ENCODE results near the gene MTERF2. TPM values are rescaled to one million over a fixed set of nuclear protein-coding genes. Genes with fewer than 3 reads are reported as not detected.

MTERF2 gene
- total RNA-seq, 2 experiments from 2014 or later, result 6.1 to 7.6 TPM

DNA sequence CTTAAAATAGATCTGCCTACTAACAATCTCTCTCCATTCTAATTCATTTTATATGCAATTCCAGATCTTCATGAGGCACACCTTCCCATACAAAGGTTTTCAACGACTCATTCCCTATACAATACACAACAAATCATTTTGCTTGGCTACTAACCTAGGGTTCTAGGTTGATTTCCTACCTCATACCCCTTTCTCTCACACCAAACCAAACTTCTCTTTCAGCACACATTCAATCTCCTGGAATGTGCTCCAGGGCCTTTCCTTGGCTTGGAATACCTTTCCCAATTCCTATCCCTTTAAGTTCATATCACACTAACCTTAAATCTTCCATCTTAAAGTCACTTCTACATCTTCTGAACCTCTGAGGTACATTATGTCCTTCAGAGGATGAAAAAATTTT lies 38.7 kb upstream of the MTERF2 start:
- Mint-ChIP-seq H3K4me1 (ENCODE audit: low read depth) (peaks cover 59% of the 10 kb centered on the region), H3K36me3 (ENCODE audit: low read depth) (peaks cover 8% of the 10 kb centered on the region), H3K27me3 (no peaks in the 10 kb centered on the region), H3K9me3 (no peaks in the 10 kb centered on the region), H3K4me3 (no peak overlapping the region), H3K27ac (peak overlapping the region; percentile 10)
- intact Hi-C loops (cut with DNase I, micrococcal nuclease), result loop anchor here in 1 of 2 experiments (5.0 kb wide), 2 partner anchors 42 to 67 kb away; partner anchors contain the start of gene CRY1
- Histone ChIP-seq H3K9me3 (ENCODE audit: control insufficient read depth in 1 of 2, insufficient read depth in 1 of 2, low read length in 2 of 2) (no peaks in the 10 kb centered on the region), H3K27ac (ENCODE audit: low read depth in 1 of 2, low read length in 2 of 2) (peak overlapping the region in 1 of 2 donors; percentile 2), H3K4me1 (ENCODE audit: insufficient read depth, low read length) (peaks cover 10% of the 10 kb centered on the region), H3K4me3 (ENCODE audit: low read length) (no peak overlapping the region), H3K27me3 (ENCODE audit: control insufficient read depth in 1 of 2, insufficient read depth in 2 of 2, low read length in 2 of 2) (no peaks in the 10 kb centered on the region), H3K36me3 (ENCODE audit: insufficient read depth, low read length) (peaks cover 2% of the 10 kb centered on the region)
- ChIA-PET POLR2A (no interaction called here), CTCF (no interaction called here)
- TF ChIP-seq, protein P1, sequence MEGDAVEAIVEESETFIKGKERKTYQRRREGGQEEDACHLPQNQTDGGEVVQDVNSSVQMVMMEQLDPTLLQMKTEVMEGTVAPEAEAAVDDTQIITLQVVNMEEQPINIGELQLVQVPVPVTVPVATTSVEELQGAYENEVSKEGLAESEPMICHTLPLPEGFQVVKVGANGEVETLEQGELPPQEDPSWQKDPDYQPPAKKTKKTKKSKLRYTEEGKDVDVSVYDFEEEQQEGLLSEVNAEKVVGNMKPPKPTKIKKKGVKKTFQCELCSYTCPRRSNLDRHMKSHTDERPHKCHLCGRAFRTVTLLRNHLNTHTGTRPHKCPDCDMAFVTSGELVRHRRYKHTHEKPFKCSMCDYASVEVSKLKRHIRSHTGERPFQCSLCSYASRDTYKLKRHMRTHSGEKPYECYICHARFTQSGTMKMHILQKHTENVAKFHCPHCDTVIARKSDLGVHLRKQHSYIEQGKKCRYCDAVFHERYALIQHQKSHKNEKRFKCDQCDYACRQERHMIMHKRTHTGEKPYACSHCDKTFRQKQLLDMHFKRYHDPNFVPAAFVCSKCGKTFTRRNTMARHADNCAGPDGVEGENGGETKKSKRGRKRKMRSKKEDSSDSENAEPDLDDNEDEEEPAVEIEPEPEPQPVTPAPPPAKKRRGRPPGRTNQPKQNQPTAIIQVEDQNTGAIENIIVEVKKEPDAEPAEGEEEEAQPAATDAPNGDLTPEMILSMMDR (IDR thresholded peaks at IDR 0.05), result no peak
- no peak for DNase-seq
- no peak for ATAC-seq (ENCODE audit: poor library complexity)

- TF ChIP-seq, protein P1 (IDR thresholded peaks at IDR 0.05), result no peak
- peaks cover 12% of the 10 kb centered on the region for H3K4me1 Mint-ChIP-seq (ENCODE audit: low read depth)
- Histone ChIP-seq H3K4me3 (ENCODE audit: low read length) (no peak overlapping the region), H3K9me3 (ENCODE audit: control insufficient read depth in 1 of 2, insufficient read depth in 1 of 2, low read length in 2 of 2) (no peaks in the 10 kb centered on the region), H3K4me1 (ENCODE audit: insufficient read depth, low read length) (no peaks in the 10 kb centered on the region), H3K36me3 (ENCODE audit: insufficient read depth, low read length) (peaks cover 2% of the 10 kb centered on the region), H3K27me3 (ENCODE audit: control insufficient read depth in 1 of 2, insufficient read depth in 2 of 2, low read length in 2 of 2) (no peaks in the 10 kb centered on the region), H3K27ac (ENCODE audit: low read depth in 1 of 2, low read length in 2 of 2) (no peak overlapping the region)
- no peaks in the 10 kb centered on the region for H3K9me3 Mint-ChIP-seq
- no peak for DNase-seq
- intact Hi-C loops (cut with DNase I, micrococcal nuclease), result loop anchor here in 1 of 2 experiments (5.0 kb wide), 1 partner anchor 48 kb away; no protein-coding TSS in a partner anchor
- peaks cover 39% of the 10 kb centered on the region for H3K36me3 Mint-ChIP-seq (ENCODE audit: low read depth)
- no peak for ATAC-seq (ENCODE audit: poor library complexity)
- no peaks in the 10 kb centered on the region for H3K27me3 Mint-ChIP-seq
- ChIA-PET CTCF (interaction anchor here (1.0 kb wide), 1 partner anchor 33 kb away, joined by 3 read pairs; the partner anchor contains the start of gene MTERF2), POLR2A (no interaction called here)
- H3K27ac Mint-ChIP-seq, result no peak overlapping the region
- H3K4me3 Mint-ChIP-seq, result no peak overlapping the region
Measured at GRCh38 chr12:107019546-107019945, 32.6 kb upstream of the MTERF2 start.

DNA sequence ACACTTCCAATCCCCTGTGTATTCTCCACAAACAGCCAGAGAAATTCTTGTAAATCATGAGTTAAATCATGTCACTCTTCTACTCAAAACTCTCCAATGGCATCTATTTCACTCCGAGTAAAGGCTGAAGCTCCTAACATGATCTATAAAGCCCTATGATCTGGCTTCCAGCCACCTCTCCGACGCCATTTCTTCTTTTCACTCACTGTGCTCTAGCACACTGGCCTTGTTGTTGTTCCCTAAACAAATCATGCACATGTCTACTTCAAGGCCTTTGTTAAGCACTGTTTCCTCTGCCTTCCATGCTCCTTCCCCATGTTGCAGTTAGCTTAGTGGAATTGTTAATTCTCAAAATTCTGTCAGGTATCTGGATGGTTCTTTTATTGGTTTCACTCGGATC lies 30.1 kb upstream of the MTERF2 start:
- no peak overlapping the region for H3K27ac Mint-ChIP-seq
- Histone ChIP-seq H3K4me3 (ENCODE audit: low read length) (no peak overlapping the region), H3K4me1 (ENCODE audit: insufficient read depth, low read length) (no peaks in the 10 kb centered on the region), H3K27ac (ENCODE audit: low read depth in 1 of 2, low read length in 2 of 2) (no peak overlapping the region), H3K9me3 (ENCODE audit: control insufficient read depth in 1 of 2, insufficient read depth in 1 of 2, low read length in 2 of 2) (no peaks in the 10 kb centered on the region), H3K27me3 (ENCODE audit: control insufficient read depth in 1 of 2, insufficient read depth in 2 of 2, low read length in 2 of 2) (no peaks in the 10 kb centered on the region), H3K36me3 (ENCODE audit: insufficient read depth, low read length) (peaks cover 2% of the 10 kb centered on the region)
- H3K27me3 Mint-ChIP-seq, result no peaks in the 10 kb centered on the region
- no peaks in the 10 kb centered on the region for H3K4me1 Mint-ChIP-seq (ENCODE audit: low read depth)
- H3K36me3 Mint-ChIP-seq (ENCODE audit: low read depth), result peaks cover 59% of the 10 kb centered on the region
- intact Hi-C loops (cut with DNase I, micrococcal nuclease), result loop anchor here in 1 of 2 experiments (5.0 kb wide), 1 partner anchor 50 kb away; no protein-coding TSS in a partner anchor
- TF ChIP-seq, protein P1 (IDR thresholded peaks at IDR 0.05), result no peak
- POLR2A ChIA-PET, result no interaction called here
- DNase-seq (no peak), ATAC-seq (ENCODE audit: poor library complexity) (no peak)
- CTCF ChIA-PET, result no interaction called here
- H3K9me3 Mint-ChIP-seq, result no peaks in the 10 kb centered on the region
- no peak overlapping the region for H3K4me3 Mint-ChIP-seq

Data from CD4-positive, alpha-beta T cell (primary cell).